GM18909 (cell line): ENCODE results near the gene C1QC.
"Not testable (repeated sequence)": the region's sequence is repeated elsewhere in the genome, so short reads cannot be mapped to it uniquely, and the experiment has no call there.

Experiments
- ATAC-seq: cut with Tn5 transposase; IDR thresholded peaks from one replicate; pipeline ENCODE4 v1.9.1; 2021; ENCODE audit warnings: mild to moderate bottlenecking; ENCODE audit not compliant: unreplicated experiment, poor library complexity

The C1QC gene

DNA sequence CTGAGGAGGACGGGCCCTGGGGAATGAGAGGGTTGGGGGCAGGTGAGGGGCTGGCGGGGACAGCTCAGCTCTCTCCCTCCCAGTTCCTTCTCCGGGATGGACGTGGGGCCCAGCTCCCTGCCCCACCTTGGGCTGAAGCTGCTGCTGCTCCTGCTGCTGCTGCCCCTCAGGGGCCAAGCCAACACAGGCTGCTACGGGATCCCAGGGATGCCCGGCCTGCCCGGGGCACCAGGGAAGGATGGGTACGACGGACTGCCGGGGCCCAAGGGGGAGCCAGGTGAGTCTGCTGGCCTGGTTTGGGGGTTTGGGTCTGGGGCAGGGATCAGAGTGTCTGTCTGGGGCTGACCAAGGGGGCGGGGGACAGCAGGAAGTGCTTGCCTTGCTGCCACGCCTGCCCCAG is 495 bp downstream of the C1QC start:
- no peak for ATAC-seq

DNA sequence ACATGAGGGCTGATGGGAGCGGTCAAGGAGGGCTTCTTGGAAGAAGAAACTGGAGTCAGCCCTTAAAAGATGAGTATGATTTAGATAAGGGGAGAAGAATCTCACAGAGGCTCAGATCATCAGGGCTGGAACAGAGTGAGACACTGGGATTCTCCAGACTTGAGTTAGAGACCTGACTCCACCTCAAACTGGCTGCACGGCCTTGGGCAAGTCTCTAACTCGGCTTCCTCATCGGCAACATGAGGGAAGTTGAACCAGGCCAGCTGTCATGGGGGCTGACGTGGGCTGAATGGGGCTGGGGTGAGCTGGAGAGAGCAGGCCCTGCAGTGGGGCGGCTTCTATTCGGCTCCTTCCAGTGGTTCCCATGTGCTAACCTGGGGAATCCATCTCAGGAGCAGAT is 2.5 kb downstream of the C1QC start:
- ATAC-seq: no peak

DNA sequence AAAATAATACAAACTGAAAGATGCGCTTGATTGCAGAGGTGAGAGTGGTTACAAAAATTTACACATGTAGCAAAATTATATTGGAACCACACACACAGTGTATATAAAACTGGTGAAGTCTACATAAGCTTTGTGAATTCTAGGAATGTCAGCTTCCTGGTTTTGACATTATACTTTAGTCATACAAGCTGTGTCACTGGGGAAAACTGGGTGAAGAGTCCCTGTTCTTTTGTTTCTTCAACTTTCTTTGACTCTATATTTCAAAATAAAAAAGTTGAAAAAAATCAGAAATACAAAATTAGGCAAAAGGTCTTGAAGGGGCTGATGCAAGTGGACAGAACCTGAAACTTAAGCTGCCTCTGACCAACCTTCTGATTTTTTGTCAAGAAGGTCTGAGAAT is 3.0 kb downstream of the C1QC start:
- ATAC-seq: no peak

DNA sequence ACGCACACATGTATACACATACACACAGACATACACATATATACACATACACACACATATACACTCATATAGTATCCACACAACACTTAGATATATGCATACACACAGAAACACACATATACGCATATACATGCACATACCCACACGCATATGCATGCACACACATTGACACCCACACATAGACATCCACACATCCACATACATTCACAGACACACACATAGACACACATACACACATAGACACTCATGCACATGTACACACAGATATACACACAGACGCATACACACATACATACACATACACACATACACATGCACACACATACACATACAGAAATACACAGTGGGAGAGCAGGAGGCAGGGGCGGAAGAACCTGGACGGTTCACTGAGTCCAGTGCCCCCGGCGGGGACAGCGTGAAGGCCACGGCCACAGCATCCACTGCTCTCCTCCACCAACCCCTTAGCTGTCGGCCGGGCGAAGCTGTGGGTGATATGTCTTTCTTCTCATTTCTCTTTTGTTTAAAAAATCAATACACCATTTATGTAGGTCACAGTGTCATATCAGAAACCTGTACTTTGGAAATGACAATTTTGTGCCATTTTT is 6.8 kb downstream of the C1QC start:
- no peak for ATAC-seq

DNA sequence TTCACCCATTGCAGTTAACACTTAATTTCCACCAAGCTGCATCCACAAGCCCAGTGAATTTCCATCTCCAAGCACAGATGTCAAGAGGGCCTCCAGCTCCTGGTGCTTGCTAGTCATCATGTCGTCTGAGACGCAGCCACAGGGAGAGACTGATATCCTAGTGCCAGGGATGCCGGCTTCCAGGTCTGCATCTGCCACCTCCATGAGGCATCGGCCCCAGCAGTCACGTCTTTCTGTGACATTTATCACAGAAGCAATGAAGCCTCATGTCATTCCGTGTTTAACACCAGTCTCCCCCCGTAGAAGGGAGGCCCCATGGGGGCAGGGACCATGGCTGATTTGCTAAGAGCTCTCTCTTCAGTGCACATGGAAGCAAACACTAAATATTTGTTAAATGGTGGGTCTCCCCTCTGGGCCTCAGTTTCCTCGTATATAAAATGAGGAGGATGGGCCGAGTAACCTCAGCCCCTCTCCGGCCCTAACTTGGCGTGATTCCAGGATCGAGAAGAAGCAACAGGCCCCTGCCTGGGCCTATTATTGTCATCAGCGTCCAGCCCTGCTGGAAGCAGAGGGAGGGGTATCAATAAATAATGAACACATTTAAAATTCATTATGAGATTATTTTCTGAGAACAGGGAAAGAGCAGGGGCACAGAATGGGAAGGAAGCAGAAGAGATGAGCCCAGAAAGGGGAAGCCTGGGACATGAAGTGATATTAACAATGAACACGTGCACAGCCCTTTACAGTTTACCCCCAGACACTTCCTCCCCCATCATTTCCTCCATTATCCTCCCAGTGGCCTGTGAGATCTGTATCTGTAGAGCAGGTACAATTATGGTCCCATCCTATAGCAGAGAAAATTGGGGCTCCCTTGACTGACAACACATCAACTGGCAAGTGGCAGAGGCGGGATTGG is 8.8 kb downstream of the C1QC start:
- ATAC-seq: no peak

DNA sequence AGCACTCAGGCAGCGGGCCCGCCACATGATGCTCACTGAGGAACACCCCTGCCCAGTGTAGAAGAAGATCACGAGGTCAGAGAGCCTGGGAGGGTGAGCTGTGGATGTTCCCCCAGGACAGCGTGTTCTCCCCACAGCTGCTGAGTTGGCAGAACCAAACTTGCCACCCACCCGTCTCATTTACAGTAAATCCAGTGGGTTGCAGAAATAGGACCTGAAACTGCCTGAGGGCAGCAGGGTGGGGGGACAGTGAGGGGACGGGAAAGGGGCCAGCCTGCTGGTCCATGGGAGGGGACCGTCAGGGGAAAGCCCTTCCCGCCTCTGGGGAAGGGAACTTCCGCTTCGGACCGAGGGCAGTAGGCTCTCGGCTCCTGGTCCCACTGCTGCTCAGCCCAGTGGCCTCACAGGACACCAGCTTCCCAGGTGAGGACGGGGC is 9.5 kb downstream of the C1QC start, which contains the start of gene C1QB:
Gene C1QB (plus strand): TSS at position 356 of the 436 bp plus-strand sequence. CDS start 6,227 bp downstream, outside the sequence.
- no peak for ATAC-seq

DNA sequence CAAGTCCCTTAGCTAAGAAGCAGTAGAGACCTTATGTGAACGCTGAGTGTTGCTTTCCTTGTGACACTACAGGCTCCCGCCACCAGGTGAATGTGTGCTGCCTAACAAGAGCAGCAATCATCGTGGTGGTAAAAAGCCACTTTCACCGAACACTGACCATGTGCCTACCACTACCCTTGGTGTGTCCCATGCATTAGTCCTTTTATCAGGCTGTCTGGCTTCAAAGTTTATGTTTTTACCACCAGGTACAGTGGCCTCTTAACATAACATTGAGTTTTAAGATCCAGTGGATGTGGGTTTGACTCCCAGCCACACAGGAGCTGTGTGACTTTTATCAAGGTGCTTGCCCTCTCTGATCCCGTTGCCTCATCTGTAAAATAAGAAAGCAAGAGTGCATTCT is 11.3 kb downstream of the C1QC start:
- ATAC-seq: no peak

DNA sequence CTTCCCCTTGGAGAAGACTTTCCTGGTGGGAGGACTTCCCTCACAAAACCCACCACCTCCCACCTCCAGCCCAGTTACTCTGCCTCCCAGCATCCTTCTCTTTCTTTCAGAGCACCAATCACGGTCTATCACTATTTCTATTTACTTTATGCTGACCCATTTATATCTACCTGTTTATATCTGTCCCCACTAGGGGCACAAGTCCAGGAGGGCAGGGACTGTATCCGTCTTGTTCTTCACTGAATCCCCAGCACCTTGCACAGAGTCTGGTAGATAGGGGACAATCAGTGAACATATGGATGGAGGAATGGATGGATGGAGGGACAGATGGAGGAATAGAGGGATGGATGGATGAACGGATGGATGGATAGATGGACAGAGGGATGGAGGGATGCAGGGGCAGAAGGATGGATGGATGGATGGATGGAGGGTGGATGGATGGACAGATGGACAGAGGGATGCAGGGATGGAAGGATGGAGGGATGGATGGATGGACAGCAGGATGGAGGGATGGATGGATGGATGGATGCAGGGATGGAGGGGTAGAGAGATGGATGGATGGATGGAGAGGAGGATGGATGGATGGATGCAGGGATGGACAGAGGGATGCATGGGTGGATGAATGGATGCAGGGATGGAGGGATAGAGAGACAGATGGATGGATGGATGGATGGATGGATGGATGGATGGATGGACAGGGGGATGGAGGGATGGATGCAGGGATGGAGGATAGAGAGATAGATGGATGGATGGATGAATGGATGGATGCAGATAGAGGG is 15.1 kb downstream of the C1QC start:
- no peak for ATAC-seq

DNA sequence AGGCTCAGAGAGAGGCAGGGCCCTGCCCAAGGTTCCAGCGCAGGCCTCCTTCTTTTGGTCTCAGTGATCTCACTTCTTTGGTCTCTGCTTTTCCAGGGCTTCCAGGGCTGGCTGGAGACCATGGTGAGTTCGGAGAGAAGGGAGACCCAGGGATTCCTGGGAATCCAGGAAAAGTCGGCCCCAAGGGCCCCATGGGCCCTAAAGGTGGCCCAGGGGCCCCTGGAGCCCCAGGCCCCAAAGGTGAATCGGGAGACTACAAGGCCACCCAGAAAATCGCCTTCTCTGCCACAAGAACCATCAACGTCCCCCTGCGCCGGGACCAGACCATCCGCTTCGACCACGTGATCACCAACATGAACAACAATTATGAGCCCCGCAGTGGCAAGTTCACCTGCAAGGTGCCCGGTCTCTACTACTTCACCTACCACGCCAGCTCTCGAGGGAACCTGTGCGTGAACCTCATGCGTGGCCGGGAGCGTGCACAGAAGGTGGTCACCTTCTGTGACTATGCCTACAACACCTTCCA is 17.3 kb downstream of the C1QC start:
- ATAC-seq: no peak

DNA sequence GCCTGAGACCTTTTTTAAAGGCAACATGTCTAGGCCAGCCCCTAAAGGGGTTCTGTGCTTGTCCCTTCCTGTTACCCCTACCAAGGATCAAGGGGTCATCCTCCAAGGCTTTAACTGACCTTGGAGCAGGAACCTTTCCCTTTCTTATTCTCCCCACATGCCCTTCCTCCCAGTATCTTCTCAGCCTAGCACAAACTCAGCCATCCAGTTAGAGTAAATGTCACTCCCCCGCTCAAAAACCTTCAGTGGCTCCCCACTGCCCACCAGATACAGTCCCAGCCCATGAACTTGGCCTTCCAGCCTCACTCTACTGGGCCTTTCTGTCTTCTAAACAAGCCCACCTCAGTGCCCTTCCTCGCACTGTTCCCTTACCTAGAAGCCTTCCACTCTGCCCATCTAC is 18.4 kb downstream of the C1QC start:
- ATAC-seq: no peak

DNA sequence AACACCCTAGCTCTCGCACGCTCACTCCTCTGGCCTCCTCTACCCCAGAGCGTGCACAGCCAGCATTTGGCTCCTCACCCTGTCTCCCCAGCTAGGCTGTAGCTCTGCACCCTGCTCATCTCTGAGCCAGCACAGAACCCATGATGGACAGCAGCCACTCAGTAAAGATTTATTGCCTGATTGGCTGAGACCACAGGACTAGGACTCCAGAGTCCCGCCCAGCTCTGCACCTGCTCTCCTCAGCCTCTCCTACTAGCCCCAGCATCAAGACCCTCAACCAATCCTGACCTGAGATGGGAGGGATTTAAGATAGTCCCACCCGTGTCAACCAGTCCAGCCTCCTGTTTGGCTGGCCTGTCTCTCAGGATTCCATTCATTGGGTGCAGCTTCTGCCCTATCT is 18.9 kb downstream of the C1QC start:
- ATAC-seq: no peak

DNA sequence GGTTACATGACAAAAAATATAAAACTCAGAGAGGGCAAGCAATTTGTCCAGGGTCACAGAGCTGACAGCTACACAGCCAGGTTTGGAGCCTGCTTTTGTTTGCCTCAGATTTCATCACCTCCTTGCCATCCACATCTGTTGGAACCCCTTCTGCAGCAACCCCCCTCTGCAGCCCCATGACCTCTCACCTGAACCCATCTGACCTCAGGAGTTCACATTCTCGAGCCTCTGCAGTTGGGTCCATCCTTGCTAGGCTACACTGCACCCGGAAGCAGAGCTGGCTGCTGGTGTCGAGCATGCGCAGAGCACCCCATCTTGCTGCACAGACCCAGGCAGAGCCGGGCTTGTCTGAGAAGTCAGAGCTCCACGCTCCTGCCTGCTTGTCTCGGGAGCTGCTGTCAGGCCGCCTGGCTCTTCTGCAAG is 19.6 kb downstream of the C1QC start:
- no peak for ATAC-seq

DNA sequence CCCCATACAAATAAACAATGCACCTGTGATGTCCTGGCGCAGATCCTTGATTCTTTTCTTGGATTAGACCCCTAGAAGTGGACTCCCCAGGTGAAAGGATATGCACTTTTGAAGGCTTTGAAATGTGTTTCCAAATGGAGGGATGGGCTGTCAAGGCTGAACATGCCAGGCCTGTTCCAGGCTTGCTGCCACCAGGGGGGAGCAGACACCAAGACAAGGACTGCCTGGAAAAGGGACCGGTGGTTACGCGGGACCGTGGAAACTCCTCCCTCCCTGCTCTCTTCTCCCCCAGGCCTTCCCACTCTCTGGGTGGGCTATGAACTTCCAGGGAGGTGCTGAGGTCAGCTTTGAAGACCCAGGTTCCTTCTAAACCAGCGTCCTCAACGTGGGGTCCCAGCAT is 22.3 kb downstream of the C1QC start:
- no peak for ATAC-seq

DNA sequence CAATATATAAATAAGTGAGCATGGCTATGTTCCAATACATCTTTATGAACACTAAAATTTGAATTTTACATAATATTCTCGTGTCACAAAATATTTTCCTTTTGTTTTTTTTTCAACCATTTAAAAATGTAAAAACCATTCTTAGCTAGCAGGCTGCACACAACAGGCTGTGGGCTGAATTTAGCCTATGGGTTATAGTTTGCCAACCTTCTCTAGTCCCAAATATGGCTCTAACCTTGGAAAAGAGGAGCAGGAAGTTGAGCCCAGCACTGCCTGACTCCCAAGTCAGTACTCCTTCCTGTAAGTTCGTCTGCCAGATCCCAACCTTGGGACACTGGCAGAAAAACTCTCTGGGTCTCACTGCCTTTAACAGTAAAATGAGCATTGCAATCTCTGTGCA is 23.0 kb downstream of the C1QC start:
- ATAC-seq: no peak

DNA sequence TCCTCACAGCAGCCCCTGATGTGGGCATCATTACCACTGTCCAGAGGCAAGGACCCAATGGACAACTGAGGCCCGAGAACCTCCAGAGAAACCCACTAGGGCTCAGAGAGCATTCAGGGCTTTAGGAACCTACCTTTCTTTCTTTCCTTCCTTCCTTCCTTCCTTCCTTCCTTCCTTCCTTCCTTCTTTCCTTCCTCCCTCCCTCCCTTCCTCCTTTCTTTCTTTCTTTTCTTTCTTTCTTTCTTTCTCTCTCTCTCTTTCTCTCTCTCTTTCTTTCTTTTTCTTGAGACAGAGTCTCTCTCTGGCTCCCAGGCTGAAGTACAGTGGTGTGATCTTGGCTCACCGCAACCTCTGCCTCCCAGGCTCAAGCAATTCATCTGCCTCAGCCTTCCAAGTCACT is 25.4 kb downstream of the C1QC start:
- not testable (repeated sequence) for ATAC-seq

DNA sequence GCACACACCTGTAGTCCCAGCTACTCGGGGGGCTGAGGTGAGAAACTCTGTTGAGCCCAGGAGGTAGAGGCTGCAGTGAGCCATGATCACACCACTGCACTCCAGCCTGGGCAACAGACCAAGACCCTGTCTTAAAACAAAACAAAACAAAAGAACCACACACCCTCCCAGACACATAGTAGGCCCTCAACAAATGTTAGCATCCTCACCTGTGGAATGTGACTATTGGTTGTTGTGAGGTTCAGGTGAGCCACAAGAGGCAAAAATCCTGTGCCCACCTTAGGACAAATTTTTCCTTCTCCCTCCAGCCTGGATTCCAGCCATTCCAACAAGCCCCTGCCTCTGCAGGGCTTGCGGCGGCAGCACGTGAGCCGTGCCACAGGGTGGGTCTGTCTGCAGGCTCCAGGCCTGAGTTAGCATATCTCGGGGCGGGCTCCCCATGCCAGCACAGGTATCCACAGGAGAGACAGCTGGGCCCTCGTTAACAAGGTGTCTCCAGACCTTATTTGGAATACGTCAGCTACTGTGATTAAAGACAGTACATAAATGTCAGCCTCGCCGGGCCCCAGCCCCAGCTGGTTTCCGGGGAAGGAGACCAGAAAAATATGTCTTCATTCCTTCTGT is 27.0 kb downstream of the C1QC start:
- no peak for ATAC-seq

DNA sequence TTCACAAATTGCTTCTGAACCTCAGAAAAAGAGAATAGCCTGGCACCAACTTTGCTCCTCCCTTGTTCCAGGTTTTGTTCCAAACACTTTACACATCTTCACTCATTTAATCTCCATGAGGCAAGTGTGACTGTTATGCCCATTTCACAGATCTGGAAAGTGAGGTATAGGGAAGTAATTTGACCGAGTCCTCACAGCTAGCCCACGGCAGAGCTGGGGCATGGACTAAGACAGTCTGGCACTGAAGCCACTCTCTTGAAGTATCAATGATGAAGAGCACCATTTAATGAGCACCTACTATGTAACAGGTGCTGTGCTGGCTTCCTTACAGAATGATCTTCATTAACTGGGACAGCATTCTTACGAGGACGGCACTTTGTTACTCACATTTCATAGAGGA is 28.6 kb downstream of the C1QC start:
- ATAC-seq: no peak

DNA sequence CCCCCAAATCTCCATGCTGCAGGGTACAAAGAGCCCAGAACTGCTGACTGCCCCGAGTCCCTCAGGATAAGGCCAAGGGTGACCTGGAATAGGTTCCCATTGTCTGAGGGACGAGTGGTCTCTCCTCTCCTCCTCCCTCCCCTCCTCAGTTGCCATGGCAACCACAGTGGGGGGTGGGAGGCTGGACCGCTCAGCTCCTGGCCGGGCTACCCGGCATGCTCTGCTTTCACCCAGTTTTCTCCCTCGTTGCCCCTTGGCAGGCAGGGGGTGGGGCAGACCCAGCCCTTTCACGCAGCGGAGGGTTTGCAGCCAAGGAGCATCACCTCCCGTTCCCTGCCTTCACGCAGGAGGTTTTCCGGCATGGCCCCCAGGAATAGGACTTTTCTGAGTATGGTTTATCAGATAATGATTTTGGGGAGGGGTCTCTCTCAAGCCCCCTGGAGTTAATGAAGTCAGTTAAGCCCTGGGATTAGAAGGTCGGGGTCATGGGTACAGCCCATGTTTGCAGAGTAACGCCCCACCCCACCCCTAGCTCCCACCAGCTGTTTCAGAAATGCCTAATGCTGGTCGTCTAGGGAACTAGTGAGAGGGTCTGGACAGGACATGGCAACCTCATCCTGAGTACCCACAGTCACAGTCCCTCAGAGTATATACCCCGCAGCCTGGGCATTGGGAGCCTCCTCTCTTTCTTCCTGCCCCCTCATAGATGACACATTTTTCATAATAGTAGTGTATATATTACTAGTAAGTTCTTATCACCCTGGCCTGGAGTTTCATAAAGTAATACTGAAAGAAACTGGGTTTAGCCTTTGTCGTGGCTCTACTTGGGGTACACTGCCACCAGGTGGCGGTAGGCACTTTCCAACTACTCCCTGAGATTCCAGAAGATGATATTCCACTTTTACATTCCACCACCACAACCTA is 30.3 kb downstream of the C1QC start:
- ATAC-seq: no peak

DNA sequence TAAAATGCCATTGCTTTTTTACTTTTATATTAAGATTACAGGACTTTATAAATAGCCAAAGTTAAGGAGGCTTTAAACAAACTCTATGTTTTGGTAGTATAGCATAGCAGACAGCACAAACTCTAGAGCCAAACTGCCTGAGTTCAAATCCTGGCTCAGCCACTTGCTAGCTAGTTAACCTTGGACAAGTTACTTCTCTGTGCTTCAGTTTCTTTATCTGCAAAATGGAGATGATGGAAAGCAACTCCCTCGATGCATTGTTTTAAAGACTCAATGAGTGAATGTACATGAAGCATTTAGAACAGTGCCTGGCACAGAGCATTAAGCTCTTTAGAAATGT is 30.9 kb downstream of the C1QC start:
- no peak for ATAC-seq
